GM20431 (cell line): Measurements from ENCODE around the gene PCGF1.

Experiments
- in situ Hi-C: fragments of 300-500 bp; cut with MseI, MboI; formaldehyde crosslinking; loops from one replicate; pipeline ENCODE4 v1.15.0; 2020; ENCODE audit warnings: low sequenced_read_pairs; ENCODE audit not compliant: unreplicated experiment

Gene PCGF1

DNA sequence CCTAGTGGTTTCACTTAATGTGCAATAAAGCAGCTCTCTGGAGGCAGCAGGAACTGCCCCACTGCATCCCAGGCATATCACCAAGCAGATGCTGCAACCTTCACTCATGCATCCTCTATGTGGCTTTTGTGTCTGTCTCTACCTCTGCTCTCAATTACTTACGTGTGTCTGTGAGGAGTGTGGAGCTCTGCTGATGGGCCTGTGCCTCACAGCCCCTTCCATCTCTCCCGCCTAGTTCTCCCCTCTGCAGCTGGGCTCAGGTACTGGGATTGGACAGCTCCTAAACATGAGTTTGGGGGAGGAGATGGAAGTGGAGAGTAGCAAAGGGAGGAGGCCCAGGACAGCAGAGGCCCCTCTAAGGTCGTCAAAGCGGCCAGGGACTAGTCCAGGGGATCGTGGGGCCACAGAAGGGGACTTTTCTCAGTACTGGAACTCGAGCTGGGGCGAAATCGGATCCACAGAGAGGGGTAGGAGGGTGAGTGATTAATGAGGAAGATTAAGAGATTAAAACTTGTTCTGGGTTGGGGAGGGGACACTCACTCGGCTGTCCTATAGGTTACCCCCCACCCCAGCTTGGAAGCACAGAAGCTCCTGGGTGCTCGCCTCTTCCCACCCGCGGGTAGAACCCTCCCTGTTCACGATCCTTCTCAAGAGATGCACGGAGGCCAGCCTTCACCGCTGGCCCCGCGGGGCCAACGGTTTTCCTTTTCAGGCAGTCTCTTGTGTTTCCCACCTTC lies 6.0 kb downstream of the PCGF1 start:
- in situ Hi-C loops, result no loop called here

- in situ Hi-C loops, result no loop called here
Measured at GRCh38 chr2:74500578-74500946, 6.9 kb downstream of the PCGF1 start.

GRCh38 chr2:74499940-74500577 lies 7.4 kb downstream of the PCGF1 start:
- in situ Hi-C loops, result loop anchor here (25.0 kb wide), 1 partner anchor 87 kb away; no protein-coding TSS in a partner anchor

DNA sequence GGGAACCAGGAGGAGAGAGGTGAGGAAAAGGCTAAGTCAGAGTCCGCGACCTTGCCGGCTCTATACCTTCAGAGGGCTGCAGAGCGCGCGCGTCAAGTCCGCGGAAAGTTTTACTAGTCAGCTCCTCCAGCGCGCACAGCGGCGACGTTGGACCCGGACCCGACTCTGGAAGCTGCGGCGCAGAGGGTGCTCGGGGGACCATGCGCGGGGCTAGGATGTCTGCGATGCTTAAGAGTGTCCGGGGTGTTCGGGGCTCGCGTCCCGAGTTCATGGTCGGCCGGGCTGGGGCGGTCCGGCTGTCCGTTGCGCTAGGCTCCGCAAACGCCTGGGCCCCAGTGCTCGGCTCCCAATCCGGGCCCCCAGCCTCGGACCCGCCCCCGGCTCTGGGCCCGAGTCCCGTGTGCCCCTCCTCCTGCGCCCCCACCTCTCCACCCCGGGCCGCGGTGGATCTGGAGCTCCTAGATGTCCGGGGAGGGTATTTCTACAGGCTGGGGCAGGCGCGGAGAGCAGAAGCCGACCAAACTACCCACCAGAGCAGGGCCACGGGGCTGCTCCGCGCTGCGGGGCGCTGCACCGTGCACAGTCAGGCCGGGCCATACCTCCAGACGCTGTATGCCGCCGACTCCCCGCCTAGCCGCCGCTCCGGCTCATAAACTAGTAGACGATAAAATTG lies 8.1 kb downstream of the PCGF1 start, which contains the start of gene LBX2:
Gene LBX2 (minus strand): TSS at position 337 of the 673 bp plus-strand sequence. CDS start 66 bp downstream, at position 271.
- in situ Hi-C loops, result loop anchor here (25.0 kb wide), 1 partner anchor 88 kb away; no protein-coding TSS in a partner anchor

DNA sequence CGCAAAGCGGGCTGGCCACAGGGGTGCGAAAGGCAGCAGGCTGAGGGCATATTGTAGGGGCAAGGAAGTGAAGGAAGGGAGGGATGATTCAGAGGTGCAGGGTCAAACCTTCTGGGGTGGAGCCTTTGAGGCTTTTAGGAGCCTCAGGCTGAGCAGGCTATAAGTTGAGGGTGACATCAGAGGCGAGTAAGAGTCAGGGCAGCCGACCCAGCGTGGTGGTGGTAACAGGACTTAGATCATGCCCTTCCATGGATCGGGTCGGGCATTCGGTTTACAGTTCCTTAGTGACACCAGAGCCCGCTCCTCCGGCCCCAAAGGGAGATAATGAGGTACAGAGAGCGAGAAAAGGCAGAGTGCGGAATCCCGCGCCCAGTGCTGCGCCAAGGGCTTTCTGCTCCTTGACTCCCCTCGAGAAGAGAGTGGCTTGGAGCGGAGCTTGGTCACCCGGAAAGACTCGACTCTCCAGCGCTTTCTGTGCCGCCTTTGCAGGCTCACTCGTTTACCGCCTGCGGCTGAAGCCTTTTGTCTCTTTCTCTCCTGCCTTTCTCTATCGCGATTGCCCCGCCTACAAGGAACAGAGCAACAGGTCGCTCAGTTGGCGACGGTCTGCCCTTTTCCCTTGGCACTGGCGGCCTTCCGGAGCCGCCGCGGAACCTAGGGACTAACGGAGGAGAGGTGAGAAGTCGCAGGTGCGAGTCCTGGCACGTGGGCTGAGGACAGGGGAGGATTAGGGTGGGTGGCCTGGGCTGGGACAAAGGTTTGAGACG lies 8.8 kb downstream of the PCGF1 start:
- in situ Hi-C loops, result loop anchor here (25.0 kb wide), 1 partner anchor 89 kb away; no protein-coding TSS in a partner anchor

DNA sequence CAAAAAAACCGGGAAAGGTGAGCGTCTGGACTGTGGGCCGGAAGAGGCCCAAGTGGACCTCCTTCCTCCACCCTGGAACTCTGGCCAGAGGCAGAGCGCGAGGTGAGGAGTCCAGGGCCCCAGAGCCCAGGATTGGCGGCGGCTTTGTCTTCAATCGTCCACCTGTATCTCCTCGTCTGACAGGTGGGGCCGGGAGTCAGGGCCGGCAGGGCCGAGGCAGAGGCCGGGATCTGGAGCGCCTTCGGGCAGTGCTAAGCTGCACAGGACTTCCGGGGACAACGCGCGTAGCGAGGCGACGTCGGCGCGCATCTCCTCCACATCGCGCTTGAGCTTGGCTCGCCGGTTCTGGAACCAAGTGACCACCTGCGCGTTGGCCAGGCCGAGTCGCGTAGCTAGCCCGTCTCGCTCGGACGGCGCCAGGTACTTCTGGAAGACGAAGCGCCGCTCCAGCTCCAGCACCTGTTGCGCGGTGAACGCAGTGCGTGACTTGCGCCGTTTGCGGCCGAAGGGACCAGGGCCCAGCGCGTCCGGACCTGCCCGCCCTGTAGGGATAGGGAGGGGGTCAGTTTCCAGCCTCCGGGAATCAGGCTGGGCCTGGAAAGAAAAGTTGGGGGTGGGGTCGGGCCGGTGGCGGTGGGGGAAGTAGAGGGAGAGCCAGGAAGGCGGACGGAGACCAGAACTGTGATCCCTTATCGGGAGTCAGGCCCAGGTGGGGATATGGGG lies 9.6 kb downstream of the PCGF1 start:
- in situ Hi-C loops, result loop anchor here (25.0 kb wide), 1 partner anchor 89 kb away; no protein-coding TSS in a partner anchor

- in situ Hi-C loops, result loop anchor here (25.0 kb wide), 1 partner anchor 90 kb away; no protein-coding TSS in a partner anchor
Measured at GRCh38 chr2:74496997-74497776, 10.3 kb downstream of the PCGF1 start.

GRCh38 chr2:74495440-74495839 lies 12.1 kb downstream of the PCGF1 start:
- in situ Hi-C loops, result loop anchor here (25.0 kb wide), 1 partner anchor 92 kb away; no protein-coding TSS in a partner anchor

DNA sequence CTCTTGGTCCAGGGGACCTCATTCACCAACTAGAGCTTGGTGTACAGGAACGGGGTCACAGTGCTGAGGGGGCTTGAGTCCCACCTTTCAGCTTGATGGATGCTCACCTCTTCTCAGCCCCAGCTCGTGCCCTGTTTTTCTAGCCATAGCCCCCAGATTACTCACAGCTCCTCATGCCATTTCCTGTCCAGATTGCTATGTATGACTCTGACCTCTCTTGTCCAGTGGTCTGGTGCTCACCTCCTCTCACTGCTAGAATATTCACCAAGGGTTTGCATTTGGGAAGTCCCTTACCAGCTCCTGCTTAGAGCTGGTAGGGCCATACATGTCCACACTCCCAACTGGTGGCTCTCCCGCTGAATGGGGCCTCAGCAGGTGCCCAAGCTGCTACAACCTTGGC lies 13.9 kb downstream of the PCGF1 start:
- in situ Hi-C loops, result loop anchor here (25.0 kb wide), 1 partner anchor 94 kb away; no protein-coding TSS in a partner anchor

GRCh38 chr2:74491648-74492544 lies 15.6 kb downstream of the PCGF1 start:
- in situ Hi-C loops, result loop anchor here (25.0 kb wide), 1 partner anchor 95 kb away; no protein-coding TSS in a partner anchor

DNA sequence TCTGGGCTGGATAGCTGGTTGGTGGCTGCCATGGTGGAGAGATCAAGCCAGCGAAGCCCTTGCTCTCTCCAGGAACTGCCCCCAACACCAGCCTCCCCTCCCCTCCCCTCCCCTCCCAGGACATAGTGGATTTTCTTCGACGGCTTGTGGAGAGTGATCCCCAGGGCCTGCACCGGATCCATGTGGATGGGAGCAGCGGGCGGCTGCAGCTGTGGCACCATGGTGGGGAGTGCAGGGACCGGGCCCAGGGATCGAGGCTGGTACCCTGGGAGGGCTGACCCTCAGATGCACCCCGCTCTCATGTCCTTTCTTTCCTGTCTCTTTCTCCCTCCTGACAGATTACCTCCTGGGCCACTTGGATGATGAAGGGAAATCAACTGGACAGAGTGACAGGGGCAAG lies 17.6 kb downstream of the PCGF1 start:
- in situ Hi-C loops, result loop anchor here (25.0 kb wide), 1 partner anchor 97 kb away; no protein-coding TSS in a partner anchor

GRCh38 chr2:74488643-74489481 lies 18.6 kb downstream of the PCGF1 start:
- in situ Hi-C loops, result loop anchor here (25.0 kb wide), 1 partner anchor 98 kb away; no protein-coding TSS in a partner anchor

DNA sequence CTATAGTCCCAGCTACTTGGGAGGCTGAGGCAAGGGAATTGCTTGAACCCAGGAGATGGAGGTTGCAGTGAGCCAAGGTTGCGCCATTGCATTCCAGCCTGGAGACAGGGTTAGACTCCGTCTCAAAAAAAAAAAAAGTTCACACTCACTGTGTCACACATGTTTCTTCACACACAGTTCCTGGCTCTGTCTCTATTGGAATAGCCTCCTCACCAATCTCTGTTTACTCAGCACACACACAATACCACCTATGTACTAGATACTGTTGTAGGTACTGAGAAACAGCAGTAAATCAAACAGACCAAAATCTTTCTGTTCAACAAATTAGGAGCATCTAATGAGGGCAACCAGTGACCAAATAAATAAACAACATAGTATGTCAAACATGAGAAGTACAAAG lies 21.4 kb downstream of the PCGF1 start:
- in situ Hi-C loops, result loop anchor here (25.0 kb wide), 1 partner anchor 101 kb away; no protein-coding TSS in a partner anchor

DNA sequence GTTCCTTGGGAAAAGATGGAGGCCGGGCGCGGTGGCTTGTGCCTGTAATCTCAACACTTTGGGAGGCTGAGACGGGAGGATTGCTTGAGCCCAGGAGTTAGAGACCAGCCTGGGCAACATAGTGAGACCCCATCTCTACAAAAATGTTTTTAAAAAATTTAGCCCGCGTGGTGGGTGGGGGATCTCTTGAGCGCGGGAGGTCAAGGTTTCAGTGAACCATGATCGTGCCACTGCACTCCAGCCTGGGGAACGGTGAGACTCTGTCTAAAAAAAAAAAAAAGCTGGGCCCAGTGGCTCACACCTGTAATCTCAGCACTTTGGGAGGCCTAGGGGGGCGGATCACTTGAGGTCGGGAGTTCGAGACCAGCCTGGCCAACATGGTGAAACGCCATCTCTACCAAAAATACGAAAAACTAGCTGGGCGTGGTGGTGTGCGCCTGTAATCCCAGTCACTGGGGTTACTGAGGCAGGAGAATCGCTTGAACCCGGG lies 23.8 kb downstream of the PCGF1 start:
- in situ Hi-C loops, result loop anchor here (25.0 kb wide), 1 partner anchor 104 kb away; no protein-coding TSS in a partner anchor

GRCh38 chr2:74482801-74483674 lies 24.5 kb downstream of the PCGF1 start, which contains the start of the genes CCDC142 and TTC31:
Gene CCDC142, minus strand, starts transcription at chr2:74482998. Its CDS starts 161 bp downstream, at chr2:74482837.
Gene TTC31, plus strand, starts transcription at chr2:74483081. Its CDS starts 15 bp downstream, at chr2:74483096.
- in situ Hi-C loops, result loop anchor here (25.0 kb wide), 1 partner anchor 104 kb away; no protein-coding TSS in a partner anchor
